GM18502 (cell line): ENCODE measurements around the gene COPS8.

Source experiments
- ATAC-seq: cut with Tn5 transposase; IDR thresholded peaks from one replicate; pipeline ENCODE4 v1.9.1; 2021; ENCODE audit warnings: mild to moderate bottlenecking; ENCODE audit not compliant: unreplicated experiment, poor library complexity

Gene COPS8

DNA sequence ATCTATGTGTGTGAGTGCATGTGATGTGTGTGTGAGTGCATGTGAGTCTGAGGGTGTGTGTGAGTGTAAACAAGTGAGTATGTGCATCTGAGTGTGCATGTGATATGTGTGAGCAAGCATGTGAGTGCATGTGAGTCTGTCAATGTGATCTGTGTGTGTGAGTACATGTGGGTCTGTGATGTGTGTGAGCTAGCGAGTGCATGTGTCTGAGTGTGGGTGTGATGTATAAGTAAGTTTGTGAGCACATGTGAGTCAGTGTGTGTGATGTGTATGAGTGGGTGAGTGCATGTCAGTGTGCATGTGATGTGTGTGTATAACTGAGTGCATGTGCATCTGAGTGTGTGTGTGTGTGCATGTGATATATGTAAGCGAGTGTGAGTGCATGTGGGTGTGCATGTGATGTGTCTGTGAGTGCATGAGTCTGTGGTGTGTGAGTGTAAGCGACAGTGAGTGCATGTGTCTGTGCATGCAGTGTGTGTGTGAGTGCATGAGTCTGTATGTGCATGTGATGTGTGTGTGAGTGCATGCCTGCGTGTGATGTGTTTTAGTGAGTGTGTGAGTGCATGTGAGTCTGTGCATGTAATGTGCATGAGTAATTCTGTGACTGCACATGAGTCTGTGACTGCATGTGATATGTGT, 44.1 kb downstream of the COPS8 start:
- no peak for ATAC-seq

DNA sequence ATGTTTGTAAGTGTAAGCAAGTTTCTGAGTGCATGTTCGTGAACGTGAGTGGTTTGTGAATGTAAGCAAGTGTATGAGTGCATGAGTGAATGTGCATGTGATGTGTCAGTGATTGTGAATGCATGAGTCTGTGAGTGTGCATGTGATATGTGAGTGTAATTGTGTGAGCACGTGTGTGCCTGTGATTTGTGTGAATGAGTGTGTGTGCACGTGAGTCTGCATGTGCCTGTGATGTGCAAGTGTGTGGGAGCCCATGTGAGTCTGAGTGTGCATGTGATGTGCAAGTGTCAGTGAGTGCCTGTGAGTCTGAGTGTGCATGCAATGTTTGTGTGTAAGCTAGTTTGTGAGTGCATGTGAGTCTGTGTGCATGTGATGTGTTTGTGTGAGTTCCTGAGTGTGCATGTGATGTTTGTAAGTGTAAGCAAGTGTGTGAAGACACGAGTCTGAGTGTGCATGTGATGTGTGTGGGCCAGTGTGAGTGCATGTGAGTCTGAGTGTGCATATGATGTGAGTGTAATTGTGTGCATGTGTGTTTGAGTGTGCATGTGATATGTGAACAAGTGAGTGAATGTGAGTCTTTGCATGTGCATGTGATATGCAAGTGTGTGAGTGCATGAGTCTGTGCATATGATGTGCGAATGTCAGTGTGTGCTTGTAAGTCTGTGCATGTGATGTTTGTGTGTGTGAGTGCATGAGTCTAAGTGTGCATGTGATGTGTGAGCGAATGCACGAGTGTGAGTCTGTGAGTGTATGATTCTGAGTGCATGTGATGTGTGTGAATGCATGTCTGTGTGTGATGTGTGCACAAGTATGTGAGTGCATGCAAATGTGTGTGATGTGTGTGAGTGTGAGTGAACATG, 45.1 kb downstream of the COPS8 start:
- no peak for ATAC-seq

DNA sequence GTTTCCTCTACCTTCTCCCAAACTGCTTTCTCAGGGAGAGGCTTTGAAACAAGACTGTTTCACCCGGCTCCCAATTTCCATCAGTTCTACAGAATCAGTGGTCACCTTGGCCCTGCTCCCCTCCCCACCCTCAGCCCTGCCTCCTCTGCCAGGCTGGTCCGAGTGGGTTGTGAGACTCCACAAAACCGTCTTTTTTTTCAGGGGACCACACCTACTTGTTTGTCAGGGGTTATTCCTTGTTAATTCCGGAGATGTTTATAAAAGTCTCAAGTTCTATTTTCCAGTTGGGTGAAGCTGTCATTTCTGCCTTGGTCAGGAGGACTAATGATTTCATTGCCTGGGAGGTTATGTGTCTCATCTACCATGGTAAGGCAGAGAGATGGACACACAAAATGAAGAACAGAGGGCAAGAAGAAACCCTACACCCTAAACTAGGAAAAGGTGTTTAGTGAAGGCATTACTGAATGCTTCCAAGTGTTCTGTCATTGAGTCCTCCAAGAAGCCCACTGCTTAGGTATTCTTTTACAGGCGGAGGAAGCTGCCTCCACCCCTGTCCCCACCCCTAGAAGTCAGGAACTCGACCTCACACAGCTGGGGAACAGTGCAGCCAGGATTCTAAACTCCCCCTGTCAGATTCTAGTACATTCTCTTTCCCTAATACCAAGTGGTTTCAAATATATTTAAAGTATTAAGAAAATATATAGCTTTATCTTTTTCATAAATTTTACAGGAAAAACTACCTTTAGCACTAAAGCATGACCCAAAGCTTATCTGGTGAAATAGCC, 46.3 kb downstream of the COPS8 start:
- no peak for ATAC-seq

DNA sequence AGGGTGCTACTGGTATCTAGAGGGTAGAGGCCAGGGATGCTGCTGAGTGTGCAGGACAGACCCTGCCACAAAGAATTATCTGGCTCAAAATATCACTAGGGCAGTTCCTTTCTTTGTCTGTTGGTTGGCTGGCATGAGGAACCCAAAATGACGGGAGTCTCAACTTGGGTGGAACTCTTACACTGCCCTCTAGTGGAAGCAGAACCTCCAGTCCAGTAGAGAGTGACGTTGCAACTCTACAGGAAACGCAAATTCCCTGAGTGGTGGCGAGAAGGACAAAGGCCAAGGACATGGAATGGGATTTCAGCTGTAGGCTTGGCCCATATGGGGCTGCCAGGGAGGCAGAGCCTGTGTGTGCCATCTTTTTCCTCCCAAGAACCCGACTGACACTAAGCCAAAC, 47.1 kb downstream of the COPS8 start:
- ATAC-seq, result no peak

DNA sequence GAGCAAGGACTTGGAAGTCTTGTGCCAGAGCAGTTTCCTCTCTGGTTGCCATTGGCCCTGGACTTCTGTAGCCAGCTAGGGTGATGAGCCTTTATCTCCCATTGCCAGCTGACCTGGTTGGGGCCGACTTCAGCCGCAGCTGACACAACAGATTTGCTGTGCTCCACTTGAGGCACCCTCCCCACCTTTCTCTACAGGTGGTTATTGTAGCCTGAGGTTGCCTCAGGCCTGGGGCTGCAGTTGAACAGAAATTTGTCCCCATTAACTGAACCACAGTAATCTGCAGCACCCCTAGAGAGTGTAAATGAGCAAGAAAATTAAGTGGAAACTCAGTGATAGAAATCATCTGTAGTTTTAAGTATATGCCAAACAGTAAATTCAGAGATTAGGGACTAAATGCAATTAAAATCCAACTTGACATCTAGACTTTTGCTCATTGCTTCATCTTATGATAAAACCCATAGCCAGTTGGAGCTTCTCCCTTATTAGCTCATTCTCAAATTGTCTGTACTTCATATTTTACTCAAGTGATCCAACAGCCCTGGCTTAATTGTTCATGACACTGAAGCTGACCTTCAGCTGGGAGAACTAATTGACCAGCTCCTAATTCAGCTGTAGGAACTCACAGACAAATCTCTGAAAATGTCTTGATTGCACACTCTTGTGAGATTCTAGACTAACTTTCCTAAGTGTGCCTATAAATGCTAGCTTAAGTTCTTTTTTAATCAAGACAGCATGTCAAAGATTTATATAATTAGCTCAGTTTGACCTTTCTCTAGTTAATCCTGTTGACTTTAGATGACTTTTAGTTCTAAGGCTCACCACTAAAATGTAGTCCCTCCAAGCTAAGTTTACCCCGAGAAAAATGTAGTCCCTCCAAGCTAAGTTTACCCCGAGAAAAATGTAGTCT, 48.9 kb downstream of the COPS8 start:
- ATAC-seq, result no peak

DNA sequence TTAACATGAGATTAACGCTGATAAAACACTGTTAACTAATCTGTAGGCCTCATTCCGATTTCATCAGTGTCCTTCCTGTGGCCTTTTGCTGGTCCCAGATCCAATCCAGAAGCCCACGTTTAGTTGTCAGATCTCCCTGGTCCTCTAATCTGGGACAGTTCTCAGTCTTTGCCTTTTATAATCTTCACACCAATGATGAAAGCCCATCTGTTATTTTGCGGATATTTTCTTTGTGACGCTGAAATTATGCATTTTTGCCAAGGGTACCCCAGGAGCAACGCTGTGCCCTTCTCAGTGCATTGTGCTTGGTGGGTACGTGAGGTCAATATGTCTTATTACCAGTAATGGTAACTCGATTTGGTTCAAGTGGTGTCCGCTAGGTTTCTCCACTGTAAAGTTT, 51.1 kb downstream of the COPS8 start:
- no peak for ATAC-seq

DNA sequence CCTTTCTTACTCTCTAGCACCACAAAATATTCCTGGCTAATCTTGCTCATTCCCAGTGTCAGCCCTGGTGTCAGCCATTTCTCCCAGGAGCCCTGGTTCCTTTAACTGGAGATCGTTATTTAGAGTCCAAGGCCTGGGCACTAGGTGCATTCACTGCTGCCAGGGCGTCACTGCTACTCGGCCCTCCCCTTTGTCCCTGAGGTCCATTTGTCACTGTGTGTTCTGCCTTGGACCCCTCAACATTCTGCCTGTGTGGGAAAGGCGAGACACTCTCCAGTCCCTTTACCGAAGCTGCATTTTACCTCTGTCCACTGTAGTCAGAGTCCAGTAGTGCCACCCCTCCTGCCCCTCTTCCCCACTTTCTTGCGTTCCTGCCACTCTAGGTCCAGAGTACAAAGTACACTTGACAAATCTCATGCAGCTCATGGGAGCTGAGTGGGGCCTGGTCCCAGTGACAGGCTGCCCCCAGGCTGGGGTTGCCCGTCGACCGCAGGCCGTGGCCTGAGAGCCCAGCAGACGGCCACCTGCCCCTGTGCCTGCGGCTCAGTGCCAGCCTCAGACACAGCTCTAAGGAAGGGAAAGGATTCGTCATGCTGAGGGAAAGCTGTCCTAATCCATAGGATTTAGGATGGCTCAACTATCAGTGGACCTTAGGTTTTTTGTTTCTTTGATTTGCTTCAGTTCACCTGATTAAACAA, 52.1 kb downstream of the COPS8 start:
- ATAC-seq, result no peak

DNA sequence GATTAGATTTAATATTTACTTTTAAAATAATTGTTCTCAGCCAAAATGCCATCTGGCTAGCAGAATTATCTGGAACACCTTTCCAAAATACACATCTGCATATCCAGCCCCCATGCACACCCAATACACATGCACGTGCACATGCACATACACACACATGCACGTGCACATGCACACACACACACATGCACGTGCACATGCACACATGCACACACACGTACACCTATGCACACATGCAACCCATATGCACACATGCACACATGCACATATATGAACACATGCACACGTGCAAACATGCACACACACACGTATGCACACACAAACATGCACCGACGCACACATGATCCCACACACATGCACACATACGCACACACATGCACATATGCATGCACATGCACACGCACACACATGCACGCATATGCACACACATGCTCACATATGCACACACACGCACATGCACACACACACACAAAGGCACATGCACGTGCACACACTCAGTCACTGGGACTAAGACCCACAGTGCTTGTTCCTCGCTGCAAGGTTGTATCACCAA, 53.5 kb downstream of the COPS8 start:
- no peak for ATAC-seq

DNA sequence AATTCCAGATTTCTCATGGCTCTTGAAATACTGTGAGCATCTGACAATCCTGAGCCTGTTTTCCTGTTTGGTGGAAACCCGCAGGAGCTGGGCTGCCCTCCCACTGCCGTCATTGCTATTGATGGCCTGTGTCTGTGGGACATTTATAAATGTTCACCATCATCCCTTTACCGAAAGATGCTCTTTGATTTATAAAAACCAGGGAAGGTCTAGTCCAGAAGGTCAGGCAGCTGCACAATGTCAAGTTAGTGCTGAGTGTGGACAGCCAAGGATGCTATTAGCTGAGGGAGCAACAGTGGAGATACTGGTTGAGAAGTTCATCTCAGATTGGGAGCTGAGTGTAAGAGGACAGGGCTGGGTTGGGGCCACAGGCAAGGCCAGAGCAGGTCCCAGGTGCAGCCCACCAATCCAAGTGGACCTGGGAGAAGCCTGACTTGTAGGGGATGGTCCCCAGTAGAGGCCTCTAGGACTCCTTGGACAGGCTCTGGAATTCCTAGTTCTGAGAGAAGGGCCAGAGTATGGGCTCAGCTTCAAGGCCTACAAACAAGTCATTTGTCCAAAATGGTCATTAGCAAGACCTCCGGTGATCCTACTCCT, 55.1 kb downstream of the COPS8 start:
- ATAC-seq, result no peak

DNA sequence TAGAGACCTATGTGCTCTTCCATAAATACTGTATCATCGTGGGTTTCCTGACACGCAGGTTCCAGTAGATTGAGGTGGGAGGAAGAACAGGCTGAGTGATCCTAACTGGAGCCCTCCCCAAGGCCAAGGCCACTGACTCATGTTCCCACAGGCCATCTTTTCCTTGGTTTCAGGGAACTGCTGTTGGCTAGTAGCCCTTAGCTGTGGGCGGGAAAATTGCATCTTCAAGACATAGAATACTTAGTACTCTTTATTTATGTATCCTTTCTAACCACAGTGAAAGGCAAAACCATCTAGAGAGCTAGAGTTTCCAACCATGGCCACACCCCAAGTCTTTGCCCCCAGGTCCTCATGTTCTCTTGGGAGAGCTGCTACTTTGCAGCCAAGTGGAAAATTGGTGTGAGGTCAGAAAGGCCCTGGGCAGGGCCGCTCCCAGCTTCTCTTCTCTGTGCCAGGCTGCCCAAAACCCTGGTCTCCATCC, 55.9 kb downstream of the COPS8 start:
- no peak for ATAC-seq

DNA sequence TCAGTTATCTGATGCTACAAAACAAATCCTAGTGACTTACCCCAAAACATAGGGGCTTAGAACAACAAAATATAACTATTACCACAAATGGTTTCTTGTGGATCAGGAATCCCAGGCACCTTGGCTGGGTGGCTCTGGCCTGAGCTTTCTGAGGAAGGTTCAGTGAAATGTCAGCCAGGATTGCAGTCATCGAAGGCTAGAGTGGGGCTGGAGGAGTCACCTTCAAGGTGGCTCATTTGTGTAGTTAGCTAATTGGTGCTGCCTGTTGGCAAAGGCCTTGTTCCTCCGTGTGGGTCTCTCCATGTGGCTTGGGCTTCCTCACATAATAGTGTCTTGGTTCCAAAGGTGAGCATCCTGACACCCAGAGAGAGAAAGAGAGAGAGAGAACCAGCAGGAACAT, 57.4 kb downstream of the COPS8 start:
- no peak for ATAC-seq

DNA sequence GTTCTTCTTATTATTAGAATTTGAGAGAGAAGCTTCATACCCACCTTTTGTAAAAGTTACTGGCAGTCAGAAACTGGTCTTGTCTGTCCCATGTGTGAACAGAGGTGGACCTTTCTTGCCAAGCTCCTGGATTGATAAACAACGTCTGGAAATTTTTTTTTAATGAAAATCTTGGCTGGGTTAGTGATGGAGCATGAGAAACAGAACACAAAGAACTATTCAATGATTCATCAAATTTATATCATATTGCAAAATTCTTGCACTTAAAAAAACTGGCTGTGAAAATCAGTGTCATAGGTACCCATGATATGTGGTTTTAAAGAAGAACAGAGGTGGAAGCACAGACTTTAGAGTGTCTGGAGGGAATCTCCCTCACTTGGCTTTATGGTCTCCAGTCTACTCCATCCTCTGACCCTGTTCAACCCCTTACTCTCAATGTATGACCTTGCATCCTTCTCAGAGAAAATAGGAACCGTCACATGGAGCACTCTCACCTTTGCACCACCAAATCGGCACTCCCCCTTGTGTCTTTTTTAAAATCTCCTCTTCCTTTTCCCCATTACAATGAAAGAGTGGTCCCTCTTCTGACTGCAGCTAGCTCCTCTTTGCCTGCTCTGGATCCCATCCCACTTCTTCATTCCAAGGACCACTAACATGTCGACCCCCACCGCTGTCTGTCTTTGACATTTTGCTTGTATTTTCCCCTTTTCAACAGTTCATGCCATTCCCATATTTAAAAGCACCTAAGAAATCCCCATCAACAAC, 58.2 kb downstream of the COPS8 start:
- no peak for ATAC-seq

DNA sequence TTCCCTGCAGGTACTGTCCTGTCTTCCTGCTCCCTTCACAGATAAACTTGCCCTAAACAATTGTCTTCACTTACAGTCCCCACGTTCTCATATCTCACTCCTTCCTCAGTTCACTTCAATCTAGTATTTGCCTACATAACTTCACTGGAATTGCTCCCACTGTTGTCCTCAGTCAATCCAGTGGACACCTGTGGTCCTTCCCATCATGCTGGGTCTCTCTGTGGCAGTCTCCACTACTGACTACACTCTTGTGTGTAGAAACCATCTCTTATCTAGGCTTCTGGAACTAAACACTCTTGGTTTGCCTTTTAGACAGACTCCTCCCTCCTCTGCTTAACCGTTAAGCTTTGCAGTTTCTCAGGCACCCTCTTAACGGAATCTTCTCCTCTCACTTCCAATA, 58.8 kb downstream of the COPS8 start:
- no peak for ATAC-seq

DNA sequence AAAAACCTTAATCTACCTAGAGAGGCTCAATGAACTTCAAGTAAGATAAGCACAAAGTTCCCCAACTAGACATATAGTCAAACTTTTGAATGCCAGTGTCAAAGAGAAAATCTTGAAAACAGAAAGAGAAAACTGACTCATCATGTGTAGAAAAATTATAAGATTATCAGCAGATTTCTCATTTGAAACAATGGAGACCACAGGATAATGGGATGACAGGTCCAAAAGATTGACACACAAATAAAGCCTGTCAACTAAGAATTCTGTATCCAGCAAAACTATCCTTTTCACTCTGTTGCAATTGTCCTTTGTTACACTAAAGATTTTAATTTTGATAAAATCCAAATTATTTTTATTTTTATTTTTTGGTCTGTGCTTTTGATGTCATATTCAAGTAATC, 61.6 kb downstream of the COPS8 start:
- ATAC-seq, result no peak

DNA sequence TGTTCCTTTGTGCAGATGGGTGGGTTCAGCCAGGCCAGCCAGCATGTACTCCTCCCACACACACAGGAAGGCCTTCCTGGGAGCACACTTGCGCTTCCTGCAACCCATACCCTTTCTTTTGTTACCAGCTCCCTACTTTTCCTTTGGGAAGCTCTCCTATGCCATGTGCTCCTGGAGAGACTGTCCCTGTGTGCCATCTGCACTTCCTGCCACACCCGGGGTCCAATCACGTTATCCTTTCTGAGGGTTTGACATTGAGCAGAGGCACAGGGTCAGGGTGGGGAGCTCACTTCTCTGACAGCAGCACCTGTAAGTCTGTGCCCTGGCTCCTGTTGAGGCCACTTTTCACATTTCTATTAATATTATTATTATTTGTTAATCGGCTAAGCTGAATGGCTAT, 62.9 kb downstream of the COPS8 start:
- ATAC-seq, result no peak

DNA sequence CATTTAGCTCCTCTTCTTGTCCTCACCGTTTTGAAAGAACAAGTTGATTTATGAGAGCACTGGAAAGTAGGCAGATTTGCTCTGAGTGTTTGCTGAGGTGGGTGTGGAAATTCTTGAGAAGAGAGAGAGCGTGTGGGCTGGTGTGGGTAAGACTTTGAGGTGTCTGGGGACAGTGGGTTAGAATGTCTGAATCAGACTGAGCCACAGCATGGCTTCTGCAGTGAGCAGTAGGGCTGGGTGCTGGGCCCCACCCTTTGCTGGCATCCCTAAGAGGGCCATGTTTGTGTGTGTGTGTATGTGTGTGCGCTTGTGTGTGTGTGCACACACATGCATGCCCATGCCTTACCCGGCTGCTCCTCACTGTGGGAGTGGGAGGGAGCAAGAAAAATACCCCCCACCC, 63.7 kb downstream of the COPS8 start:
- no peak for ATAC-seq
